Measurements from ENCODE around the gene RAI2.
A peak's percentile ranks its signal among the peaks of the same experiment; 100 is the strongest.
"Not testable (repeated sequence)": the region's sequence is repeated elsewhere in the genome, so short reads cannot be mapped to it uniquely, and the experiment has no call there.

RAI2 gene

DNA sequence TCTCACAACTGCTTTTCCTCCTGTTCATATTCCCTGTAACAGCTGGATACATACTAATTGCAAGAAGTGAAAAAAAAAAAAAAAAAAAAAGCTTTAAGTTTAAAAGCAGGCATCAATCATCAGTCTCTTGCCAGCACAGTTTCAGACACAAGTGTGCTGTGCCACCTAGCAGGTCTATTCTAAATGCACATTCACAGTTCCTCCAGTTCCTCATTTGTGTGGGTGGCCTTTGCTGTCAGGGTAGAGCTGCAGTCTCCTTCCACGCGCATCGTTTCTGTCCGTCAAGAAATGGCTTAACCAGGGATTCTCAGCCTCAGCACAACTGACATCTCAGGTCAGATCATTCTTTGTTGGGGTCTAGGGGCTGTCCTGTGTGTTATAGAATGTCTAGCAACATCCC is 62.2 kb downstream of the RAI2 start:
- Histone ChIP-seq H3K27ac (no peak overlapping the region), H3K4me3 (ENCODE audit: low read depth, low read length) (no peak overlapping the region), H3K27me3 (replicated peaks) (no peaks in the 10 kb centered on the region), H3K36me3 (replicated peaks) (no peaks in the 10 kb centered on the region)
- DNase-seq: no peak
- TF ChIP-seq, protein P1, sequence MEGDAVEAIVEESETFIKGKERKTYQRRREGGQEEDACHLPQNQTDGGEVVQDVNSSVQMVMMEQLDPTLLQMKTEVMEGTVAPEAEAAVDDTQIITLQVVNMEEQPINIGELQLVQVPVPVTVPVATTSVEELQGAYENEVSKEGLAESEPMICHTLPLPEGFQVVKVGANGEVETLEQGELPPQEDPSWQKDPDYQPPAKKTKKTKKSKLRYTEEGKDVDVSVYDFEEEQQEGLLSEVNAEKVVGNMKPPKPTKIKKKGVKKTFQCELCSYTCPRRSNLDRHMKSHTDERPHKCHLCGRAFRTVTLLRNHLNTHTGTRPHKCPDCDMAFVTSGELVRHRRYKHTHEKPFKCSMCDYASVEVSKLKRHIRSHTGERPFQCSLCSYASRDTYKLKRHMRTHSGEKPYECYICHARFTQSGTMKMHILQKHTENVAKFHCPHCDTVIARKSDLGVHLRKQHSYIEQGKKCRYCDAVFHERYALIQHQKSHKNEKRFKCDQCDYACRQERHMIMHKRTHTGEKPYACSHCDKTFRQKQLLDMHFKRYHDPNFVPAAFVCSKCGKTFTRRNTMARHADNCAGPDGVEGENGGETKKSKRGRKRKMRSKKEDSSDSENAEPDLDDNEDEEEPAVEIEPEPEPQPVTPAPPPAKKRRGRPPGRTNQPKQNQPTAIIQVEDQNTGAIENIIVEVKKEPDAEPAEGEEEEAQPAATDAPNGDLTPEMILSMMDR (IDR thresholded peaks at IDR 0.05; ENCODE audit: low read depth, low read length, missing control alignments): no peak
- in situ Hi-C loops (cut with HindIII; ENCODE audit: low pct_ligation_motif_present, low sequenced_read_pairs): no loop called here

DNA sequence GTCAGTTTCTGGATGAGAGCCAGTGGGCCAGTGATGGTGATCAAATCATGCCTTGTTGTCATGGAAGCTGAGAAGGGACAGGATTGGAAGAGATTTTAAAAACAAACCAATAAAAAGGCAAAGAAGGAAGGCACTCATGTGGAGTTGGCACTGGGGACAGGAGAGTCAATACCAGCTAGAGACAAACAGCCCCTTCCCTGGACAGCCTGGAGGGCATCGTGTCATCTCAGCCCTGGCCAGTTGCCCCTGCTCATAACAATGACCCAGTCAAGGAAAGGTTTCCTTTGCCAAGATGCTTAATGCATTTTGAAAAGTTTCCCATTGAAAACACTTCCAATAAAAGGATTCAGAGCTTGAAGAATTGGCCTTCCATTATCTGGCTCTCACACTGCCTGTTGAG is 68.3 kb downstream of the RAI2 start:
- in situ Hi-C loops (cut with HindIII; ENCODE audit: low pct_ligation_motif_present, low sequenced_read_pairs): no loop called here
- no peak for DNase-seq
- TF ChIP-seq, protein P1 (IDR thresholded peaks at IDR 0.05; ENCODE audit: low read depth, low read length, missing control alignments): no peak
- Histone ChIP-seq H3K27ac (no peak overlapping the region), H3K27me3 (replicated peaks) (no peaks in the 10 kb centered on the region), H3K36me3 (replicated peaks) (no peaks in the 10 kb centered on the region), H3K4me3 (ENCODE audit: low read depth, low read length) (no peak overlapping the region)

DNA sequence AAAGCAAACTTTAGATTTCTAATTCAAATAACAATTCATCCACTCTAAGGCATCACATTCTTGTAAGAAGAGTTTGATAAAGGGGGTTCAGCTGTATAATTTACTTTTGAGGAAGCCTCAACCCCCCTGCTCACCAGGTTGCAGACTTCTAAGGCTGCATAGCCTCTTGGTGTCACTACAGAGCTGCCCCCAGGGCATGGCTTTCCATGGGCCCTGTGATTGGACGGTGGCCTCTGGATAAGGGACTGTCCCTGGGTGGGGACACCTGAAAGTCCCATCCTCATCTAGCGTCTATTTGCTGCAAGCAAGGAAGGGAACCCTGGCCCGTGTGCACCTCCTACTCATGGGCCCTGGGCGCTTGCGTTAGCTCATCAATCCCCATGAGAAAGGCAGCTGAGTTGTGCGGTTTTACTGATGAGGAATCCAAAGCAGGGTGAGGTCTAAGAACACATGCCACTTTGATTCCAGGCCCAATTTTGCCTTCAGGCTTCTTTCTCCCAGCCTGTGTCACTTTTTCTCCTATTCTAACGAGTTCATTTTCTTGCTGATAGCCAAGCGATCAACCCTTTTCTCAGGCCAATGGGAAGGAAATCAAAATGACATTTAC is 72.0 kb downstream of the RAI2 start:
- in situ Hi-C loops (cut with HindIII; ENCODE audit: low pct_ligation_motif_present, low sequenced_read_pairs): no loop called here
- H3K36me3 ChIP-seq (replicated peaks): no peaks in the 10 kb centered on the region
- H3K27ac ChIP-seq: no peak overlapping the region

DNA sequence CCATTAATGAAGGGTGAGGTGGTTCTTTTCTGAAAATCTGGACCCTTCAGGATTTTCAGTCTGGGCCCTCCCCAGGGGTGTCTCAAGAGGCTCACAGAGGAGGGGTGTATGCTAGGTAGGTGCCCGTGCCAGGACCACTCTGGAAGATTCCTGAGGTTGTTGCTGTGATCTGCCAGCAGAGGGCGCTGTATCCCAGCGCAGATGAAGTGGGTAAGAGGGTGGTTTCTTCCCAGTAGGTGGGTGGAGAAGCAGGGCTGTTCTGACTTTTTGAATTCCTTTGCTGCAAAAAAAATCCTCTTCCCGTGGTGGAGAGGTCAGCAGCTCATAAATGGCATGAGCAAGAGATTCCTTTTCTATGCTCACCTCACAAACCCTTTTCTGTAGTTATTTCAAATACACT is 72.7 kb downstream of the RAI2 start:
- Histone ChIP-seq H3K27me3 (replicated peaks) (no peaks in the 10 kb centered on the region), H3K4me3 (ENCODE audit: low read depth, low read length) (no peak overlapping the region), H3K36me3 (replicated peaks) (no peaks in the 10 kb centered on the region), H3K27ac (no peak overlapping the region)
- in situ Hi-C loops (cut with HindIII; ENCODE audit: low pct_ligation_motif_present, low sequenced_read_pairs): no loop called here
- peak; percentile 1 for DNase-seq
- TF ChIP-seq, protein P1 (IDR thresholded peaks at IDR 0.05; ENCODE audit: low read depth, low read length, missing control alignments): peak; percentile 85

More for the DNA sequence above, 72.0 kb downstream of the RAI2 start:
- Histone ChIP-seq H3K4me3 (ENCODE audit: low read depth, low read length) (no peak overlapping the region), H3K27me3 (replicated peaks) (no peaks in the 10 kb centered on the region)
- no peak for DNase-seq
- TF ChIP-seq, protein P1 (IDR thresholded peaks at IDR 0.05; ENCODE audit: low read depth, low read length, missing control alignments): no peak

DNA sequence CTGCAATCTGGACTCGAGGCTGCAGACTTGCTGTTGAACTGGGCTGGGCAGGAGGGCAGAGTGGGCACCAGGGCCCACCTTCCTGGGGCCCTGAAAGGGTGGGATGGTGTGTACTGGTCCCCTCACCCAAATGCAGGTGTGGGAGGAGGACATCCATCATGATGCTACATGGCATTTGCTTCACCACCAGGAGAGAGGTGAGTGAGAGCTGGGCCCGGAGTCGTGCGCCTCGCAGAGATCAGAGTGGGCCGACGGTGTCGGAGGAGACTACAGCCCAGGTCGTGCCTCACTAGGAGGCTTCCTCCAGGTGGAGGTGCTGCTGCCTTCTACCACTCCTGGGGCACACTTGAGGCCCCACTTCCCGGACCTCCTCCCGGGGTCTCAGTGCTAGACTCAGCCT is 73.5 kb downstream of the RAI2 start:
- in situ Hi-C loops (cut with HindIII; ENCODE audit: low pct_ligation_motif_present, low sequenced_read_pairs): no loop called here

DNA sequence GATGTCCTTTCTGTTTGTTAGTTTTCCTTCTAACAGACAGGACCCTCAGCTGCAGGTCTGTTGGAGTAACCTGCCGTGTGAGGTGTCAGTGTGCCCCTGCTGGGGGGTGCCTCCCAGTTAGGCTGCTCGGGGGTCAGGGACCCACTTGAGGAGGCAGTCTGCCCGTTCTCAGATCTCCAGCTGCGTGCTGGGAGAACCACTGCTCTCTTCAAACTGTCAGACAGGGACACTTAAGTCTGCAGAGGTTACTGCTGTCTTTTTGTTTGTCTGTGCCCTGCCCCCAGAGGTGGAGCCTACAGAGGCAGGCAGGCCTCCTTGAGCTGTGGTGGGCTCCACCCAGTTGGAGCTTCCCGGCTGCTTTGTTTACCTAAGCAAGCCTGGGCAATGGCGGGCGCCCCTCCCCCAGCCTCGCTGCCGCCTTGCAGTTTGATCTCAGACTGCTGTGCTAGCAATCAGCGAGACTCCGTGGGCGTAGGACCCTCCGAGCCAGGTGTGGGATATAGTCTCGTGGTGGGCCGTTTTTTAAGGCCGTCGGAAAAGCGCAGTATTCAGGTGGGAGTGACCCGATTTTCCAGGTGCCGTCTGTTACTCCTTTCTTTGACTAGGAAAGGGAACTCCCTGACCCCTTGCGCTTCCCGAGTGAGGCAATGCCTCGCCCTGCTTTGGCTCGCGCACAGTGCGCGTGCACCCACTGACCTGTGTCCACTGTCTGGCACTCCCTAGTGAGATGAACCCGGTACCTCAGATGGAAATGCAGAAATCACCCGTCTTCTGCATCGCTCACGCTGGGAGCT is 74.3 kb downstream of the RAI2 start:
- H3K27me3 ChIP-seq (replicated peaks); in situ Hi-C loops (cut with HindIII; ENCODE audit: low pct_ligation_motif_present, low sequenced_read_pairs); H3K27ac ChIP-seq; H3K4me3 ChIP-seq (ENCODE audit: low read depth, low read length); DNase-seq; H3K36me3 ChIP-seq (replicated peaks): not testable (repeated sequence)

More for the DNA sequence above, 73.5 kb downstream of the RAI2 start:
- no peaks in the 10 kb centered on the region for H3K27me3 ChIP-seq (replicated peaks)
- no peak overlapping the region for H3K27ac ChIP-seq
- no peak for DNase-seq
- TF ChIP-seq, protein P1 (IDR thresholded peaks at IDR 0.05; ENCODE audit: low read depth, low read length, missing control alignments): no peak
- no peak overlapping the region for H3K4me3 ChIP-seq (ENCODE audit: low read depth, low read length)
- H3K36me3 ChIP-seq (replicated peaks): no peaks in the 10 kb centered on the region
